Myocyte (in vitro differentiated cells): Measurements from ENCODE around the gene PEX6. TPM values are rescaled to one million over a fixed set of nuclear protein-coding genes. Genes with fewer than 3 reads are reported as not detected.
"Not testable (repeated sequence)": the region's sequence is repeated elsewhere in the genome, so short reads cannot be mapped to it uniquely, and the experiment has no call there.

Source experiments
- DNase-seq: peaks from one replicate; pipeline ENCODE4 v3.0.0-alpha.2; 2012; ENCODE audit warnings: low read depth
- polyA plus RNA-seq: library from polyadenylated mRNA; unstranded; fragments of >200 nt; gene quantifications from one replicate; pipeline ENCODE4 v1.2.1, GENCODE V29; 2012; ENCODE audit warnings: missing spikeins
- total RNA-seq: library from RNA; depleted of rRNA; stranded (reverse); fragments of >200 nt; gene quantifications from 2 replicates; pipeline ENCODE4 v1.2.3, GENCODE V29; 2014

Gene PEX6
- total RNA-seq: 29.3 and 32.8 TPM in 2 replicates
- 16.5 TPM for polyA plus RNA-seq

GRCh38 chr6:42978839-42979522 is at the start of gene PEX6:
Gene PEX6, minus strand, starts transcription at chr6:42979181. Its CDS starts 31 bp downstream, at chr6:42979150.
- peak; percentile 84 for DNase-seq

- DNase-seq: peak; percentile 44
These were observed 47.4 kb upstream of the PEX6 start for GRCh38 chr6:43026365-43026764.

DNA sequence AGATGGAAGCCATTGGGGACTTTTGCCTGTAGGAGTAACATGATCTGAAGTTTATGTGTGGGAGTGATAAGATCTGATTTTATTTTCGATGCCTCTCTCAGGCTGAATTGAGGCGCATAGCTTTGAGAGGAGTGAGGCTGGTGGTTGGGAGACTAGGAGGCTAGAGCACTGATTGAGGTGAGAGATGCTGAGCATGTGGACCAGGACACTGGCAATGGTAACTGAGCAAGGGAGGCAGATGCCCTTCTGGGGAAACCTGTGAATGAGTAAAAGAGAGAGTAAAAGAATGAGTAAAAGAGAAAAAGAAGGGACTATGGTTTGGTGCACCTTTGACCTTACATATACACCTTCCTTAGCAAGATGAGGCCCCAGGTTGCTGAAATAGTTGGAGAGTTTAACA is 45.5 kb upstream of the PEX6 start:
- no peak for DNase-seq

- DNase-seq: peak; percentile 83
These were observed 42.5 kb upstream of the PEX6 start, which contains the start of gene RRP36 for GRCh38 chr6:43021270-43022047. Gene RRP36, plus strand, starts transcription at chr6:43021623. Its CDS starts 32 bp downstream, at chr6:43021655.

GRCh38 chr6:43020847-43021246 is 41.9 kb upstream of the PEX6 start:
- peak; percentile 51 for DNase-seq

- DNase-seq: no peak
These were observed 41.2 kb upstream of the PEX6 start for GRCh38 chr6:43020052-43020705.

- DNase-seq: no peak
These were observed 40.2 kb upstream of the PEX6 start for GRCh38 chr6:43019152-43019551.

DNA sequence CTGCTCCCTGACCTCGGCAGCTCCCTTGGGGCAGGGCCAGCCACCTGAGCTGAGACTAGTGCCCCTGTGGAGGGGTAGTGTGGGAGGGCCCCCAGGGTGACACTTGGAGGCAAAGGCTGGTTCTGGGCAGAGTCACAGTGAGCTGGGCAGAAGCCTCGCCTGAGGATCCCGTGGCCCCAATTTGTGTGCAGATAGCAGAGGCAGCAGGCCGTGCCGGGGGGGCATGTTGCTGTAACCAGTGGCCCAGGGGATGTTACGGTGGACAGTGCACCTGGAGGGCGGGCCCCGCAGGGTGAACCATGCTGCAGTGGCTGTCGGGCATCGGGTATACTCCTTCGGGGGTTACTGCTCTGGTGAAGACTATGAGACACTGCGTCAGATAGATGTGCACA is 38.0 kb upstream of the PEX6 start:
- no peak for DNase-seq

- DNase-seq: peak; percentile 51
These were observed 37.4 kb upstream of the PEX6 start for GRCh38 chr6:43016176-43016942.

- DNase-seq: peak; percentile 20
These were observed 35.5 kb upstream of the PEX6 start for GRCh38 chr6:43014434-43014909.

DNA sequence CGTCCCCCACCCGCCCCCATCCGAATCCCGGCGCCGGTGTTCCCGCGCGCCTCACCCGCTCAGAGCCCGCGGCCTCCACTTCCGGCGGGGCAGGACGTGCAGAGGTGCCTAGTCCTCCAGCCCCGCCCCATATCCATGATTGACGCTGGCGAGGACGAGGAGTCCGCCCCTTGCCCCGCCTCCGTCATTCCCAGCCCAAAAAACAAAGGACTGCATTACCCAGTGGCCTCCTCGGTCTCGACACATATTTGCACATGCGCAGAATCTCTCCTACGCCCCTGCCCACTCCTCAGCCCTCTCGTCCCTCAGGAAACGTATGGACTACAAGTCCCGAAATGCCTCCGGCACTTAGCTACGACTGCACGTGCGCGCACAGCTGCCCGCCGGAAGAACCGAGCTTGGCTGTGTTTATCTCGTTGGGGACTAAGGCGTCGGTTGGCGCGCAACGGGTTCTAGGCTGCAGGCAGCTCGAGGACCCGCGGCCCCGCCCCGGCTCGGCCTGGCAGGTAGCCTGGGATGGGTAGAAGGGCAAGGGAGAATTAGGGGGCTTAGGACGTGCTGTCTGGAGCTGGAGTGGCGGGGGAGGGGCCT is 35.0 kb upstream of the PEX6 start, which contains the start of the genes KLHDC3 and MEA1:
Gene KLHDC3, plus strand, starts transcription at position 407 of the 591 bp plus-strand sequence. CDS start 2,944 bp downstream, outside the sequence.
Gene MEA1, minus strand, starts transcription at position 104 of the 591 bp plus-strand sequence. CDS start 133 bp downstream, outside the sequence.
- peak; percentile 100 for DNase-seq

GRCh38 chr6:43013097-43013842 is 34.3 kb upstream of the PEX6 start:
- DNase-seq: no peak

GRCh38 chr6:43012364-43012763 is 33.4 kb upstream of the PEX6 start:
- DNase-seq: no peak

DNA sequence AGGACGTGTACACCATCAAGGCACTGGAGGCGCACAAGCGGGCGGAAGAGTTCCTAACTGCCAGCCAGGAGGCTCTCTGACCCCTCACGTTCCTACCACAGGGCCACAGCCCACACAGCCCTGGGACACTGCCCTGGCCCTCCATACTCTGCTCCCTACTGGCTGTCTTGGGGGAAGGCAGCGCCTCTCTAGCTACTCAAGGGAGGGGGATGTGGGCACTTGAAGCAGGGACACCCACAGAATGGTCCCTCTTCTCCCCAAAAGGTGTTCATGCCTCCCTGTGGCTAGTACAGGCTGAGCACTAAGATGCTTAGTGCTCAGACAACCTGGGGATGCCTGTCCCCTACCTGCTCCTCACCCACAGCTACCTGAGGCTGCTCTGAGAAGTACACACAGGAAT is 32.2 kb upstream of the PEX6 start:
- DNase-seq: no peak

DNA sequence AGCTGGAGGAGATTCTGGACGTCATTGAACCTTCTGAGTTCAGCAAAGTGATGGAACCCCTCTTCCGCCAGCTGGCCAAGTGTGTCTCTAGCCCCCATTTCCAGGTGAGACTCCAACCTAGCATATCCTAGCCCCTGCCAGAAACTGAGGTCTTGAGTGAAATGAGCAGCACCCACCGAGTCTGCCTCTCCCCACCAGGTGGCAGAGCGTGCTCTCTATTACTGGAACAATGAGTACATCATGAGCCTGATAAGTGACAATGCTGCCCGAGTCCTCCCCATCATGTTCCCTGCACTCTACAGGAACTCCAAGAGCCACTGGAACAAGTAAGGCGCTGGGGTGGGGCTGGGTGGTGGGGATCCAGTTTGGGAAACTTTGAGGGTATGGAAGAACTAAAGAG is 30.1 kb upstream of the PEX6 start:
- peak; percentile 49 for DNase-seq

DNA sequence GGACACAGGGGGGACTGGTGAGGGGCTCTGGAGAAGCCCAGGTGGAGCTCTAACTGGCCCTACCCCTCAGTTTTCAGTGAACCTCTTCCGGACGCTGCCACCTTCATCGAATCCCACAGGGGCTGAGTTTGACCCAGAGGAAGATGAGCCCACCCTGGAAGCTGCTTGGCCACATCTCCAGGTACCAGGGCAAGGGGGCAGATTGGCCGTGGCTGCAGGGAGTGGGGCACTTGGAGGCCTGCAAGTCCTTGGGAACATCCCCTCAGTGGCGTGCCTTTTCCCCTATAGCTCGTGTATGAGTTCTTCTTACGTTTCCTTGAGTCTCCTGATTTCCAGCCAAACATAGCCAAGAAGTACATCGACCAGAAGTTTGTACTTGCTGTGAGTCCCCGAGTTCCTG is 28.1 kb upstream of the PEX6 start:
- DNase-seq: no peak

- DNase-seq: no peak
These were observed 27.3 kb upstream of the PEX6 start for GRCh38 chr6:43006251-43006650.

DNA sequence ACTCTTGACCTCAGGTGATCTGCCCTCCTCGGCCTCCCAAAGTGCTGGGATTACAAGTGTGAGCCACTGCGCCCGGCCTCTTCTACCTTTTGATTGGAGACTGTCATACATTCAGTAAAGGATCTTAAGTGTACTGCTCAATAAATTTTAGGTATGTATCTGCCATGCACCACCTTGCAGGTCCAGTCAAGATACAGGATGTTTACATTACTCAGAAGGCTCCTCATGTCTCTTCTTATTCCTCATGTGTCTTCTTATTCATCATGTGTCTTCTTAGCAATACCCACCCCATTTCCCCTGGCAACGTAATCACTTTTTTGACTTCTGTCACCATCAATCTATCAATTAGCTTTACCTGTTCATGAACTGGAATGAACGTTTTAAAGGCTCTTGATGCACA is 26.9 kb upstream of the PEX6 start:
- no peak for DNase-seq

DNA sequence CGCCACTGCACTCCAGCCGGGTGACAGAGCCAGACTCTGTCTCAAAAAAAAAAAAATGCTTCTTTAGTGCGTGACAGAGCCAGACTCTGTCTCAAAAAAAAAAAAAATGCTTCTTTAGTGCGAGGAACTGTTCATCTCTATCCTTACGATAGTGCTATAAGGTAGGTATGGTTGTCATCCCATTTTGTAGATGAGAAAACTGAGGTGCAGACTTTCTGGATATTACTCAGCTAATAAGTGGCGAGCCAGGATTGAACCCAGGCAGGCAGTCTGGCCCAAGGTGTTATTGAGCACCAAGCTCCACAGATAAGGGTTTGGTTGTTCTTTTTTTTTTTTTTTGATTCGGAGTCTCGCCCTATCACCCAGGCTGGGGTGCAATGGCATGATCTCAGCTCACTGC is 22.9 kb upstream of the PEX6 start:
- no peak for DNase-seq

GRCh38 chr6:42998205-42998604 is 19.2 kb upstream of the PEX6 start:
- DNase-seq: not testable (repeated sequence)
